ENCODE results near the gene FOXO1.

FOXO1 gene

DNA sequence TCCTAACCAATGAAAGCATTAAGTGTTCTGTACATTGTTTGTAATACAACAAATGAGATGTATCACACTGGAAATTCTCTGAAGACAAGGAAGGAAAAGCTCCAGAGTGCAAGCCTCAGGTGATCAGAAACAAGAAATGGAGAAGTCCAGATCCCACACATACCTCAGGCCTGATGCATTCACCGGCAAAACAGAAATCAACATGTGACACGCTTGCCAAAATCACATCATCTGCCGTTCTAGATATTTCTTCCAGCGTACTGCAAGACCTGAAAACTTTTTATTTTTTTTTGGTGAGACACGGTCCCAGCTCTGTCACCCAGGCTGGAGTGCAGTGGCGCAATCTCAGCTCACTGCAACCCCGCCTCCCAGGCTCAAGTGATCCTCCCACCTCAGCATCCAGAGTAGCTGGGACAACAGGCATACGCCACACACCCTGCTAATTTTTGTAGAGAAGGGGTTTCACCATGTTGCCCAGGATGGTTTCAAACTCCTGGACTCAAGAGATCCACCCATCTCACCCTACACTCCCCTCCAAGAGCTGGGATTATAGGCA lies 48.6 kb downstream of the FOXO1 start:
- DNase-seq = no peak
- no peak for TF ChIP-seq POLR2A (IDR thresholded peaks at IDR 0.05; ENCODE audit: low read length)
- no peak for TF ChIP-seq GATA1 (IDR thresholded peaks at IDR 0.05; ENCODE audit: low read depth, low read length)

DNA sequence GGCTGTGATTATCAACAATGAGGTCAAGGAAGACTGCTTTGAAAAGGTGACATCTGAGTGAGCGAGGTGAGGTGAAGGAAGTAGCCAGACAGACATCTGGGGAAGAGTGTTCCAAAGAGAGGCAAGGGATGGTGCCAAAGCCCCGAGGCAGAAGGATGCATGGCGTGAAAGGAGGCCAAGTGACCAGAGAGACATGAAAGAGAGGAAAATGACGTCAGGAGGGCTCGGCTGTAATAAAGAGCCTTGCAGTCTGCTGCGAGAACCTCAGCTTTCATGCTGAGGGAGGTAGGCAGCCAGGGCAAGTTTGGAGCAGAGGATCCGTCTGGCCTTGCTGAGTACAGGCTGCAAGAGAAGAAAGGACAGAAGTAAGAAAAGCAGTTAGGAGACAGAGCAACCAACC lies 50.8 kb downstream of the FOXO1 start:
- TF ChIP-seq GATA1 (IDR thresholded peaks at IDR 0.05; ENCODE audit: low read depth, low read length) (no peak), POLR2A (IDR thresholded peaks at IDR 0.05; ENCODE audit: low read length) (no peak)
- DNase-seq = no peak

DNA sequence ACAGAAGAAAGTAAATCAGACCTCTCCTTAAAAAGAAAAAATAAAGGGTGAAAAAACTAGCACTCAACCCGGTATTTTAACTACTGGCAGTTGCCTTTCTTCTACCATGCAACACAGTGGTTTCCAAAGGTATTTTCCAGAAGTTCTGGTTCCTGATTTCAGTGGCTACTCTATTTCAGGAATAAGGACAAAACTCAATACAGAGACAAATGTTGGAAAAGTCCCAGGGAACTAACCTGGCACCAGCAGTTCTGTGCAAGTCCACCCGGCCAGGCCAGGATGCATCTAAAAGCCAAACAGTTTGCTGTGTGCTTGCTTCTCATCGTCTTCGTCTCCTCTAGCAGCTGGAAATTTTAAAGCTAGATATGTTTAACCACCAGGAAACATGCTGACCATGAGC lies 52.5 kb downstream of the FOXO1 start:
- no peak for TF ChIP-seq POLR2A (IDR thresholded peaks at IDR 0.05; ENCODE audit: low read length)
- TF ChIP-seq GATA1 (IDR thresholded peaks at IDR 0.05; ENCODE audit: low read depth, low read length) = no peak
- DNase-seq = no peak

DNA sequence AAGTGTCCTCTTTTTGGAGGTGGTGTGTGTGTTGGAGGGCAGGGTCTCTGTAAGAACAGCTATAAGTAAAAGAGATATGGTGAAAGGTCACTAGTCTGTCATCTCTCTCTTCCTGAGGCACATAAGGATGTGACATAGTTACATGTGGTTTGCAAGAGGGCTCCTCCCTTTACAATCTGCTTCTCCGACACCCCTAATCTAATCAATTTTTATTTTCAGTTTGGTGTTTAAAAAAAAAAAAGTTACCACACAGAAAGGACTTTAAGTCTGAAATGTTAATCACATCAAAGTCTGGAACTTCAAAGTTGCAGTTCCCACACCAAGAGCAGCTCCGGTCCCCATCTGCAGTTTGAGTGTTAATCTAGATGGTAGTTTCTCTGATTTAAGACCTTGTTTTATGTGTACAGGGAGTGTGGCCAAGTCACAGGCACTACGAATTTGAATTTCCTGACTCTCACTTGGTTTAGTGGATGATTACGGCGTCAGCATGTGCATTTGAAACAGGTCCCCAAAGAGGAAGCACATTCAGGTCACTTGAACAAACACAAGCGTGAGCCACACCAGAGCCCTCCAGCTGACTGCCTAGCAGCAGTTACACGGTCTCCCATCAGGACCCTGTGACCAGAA lies 53.1 kb downstream of the FOXO1 start:
- TF ChIP-seq POLR2A (IDR thresholded peaks at IDR 0.05; ENCODE audit: low read length) = no peak
- no peak for TF ChIP-seq GATA1 (IDR thresholded peaks at IDR 0.05; ENCODE audit: low read depth, low read length)
- no peak for DNase-seq

DNA sequence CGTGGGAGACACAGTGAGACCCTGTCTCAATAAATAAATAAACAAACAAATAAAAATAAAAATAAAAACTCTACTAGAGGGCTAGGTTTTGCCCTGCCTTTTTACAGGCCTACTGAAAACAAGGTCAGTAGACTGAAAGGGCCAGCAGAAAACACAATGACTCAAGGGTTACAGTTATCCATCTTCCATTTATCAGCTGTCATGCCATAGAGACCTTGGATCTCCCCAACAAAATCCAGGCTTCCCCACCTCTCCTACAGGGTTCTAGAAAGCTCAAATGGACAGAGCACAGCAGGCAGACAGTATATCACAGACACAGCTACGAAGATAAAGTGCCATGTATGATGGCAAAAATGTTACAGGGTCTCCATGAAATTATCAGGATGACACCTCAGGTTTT lies 54.4 kb downstream of the FOXO1 start:
- no peak for TF ChIP-seq POLR2A (IDR thresholded peaks at IDR 0.05; ENCODE audit: low read length)
- TF ChIP-seq GATA1 (IDR thresholded peaks at IDR 0.05; ENCODE audit: low read depth, low read length) = no peak
- no peak for DNase-seq

DNA sequence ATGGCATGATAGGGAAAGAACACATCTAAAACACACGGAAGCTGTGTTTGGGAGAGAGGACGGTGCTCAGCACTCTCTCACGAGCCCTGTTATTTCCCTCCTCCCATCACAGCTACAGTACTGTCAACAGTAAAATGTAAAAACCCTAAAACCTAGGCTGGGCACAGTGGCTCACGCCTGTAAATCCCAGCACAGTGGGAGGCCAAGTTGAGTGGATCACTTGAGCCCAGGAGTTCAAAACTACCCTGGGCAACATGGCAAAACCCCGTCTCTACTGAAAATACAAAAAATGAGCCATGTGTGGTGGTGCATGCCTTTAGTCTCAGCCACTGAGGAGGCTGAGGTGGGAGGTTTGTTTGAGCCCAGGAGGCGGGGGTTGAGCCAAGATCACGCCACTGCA lies 54.8 kb downstream of the FOXO1 start:
- TF ChIP-seq POLR2A (IDR thresholded peaks at IDR 0.05; ENCODE audit: low read length) = no peak
- TF ChIP-seq GATA1 (IDR thresholded peaks at IDR 0.05; ENCODE audit: low read depth, low read length) = no peak
- DNase-seq = no peak

DNA sequence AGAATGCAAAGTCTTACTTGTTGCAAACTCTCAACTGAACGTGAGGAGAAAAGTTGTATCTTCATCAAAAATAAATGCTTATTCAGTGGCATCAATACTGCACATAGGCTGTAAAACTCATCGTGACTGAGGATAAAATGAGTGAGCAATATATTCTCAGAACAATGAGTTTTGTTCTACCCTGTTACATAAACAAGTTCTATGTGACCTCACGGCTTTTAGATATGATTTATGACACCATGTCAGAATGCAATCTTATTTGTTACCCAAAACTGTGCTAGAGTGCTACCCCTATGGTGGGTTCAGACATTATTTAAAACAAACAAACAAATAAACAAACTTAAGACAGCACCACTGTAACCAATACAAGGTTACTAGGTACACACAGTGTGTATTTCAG lies 55.4 kb downstream of the FOXO1 start:
- no peak for DNase-seq

DNA sequence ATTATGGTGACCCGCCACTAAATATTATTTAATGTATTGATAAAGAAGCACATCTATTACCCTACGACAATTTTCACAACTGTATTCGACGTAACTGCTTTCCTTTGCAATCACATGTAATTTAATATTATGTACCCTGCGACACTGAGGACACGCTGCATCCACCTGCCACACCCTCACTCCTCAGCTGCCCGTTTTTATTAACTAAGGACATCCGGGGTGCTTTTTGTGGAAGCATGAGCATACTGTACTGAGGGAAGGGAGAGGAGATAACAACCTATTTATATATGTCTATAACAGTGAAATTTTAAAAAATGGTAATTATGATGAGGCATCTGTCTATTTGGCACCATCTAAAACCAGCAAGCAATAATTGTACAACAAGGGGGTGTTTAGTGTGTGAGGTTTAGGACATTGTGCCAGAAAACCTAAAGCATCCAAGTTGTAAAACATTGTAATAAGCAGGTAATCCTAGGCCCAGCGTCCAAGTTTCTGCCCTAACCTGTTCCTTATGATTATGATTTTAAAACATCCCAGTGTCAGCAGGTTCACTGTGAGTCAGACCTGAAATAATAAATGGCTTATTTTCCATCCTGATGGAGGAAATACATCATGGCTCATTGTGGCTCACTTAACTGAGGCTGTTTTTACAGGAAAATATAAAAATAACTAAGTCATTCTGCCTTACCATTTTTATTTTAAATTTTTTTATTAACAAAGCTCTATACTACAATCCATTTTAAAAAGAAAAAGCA lies 56.3 kb downstream of the FOXO1 start:
- no peak for DNase-seq
- TF ChIP-seq GATA1 (IDR thresholded peaks at IDR 0.05; ENCODE audit: low read depth, low read length) (no peak), POLR2A (IDR thresholded peaks at IDR 0.05; ENCODE audit: low read length) (no peak)

More for the DNA sequence above, 55.4 kb downstream of the FOXO1 start:
- TF ChIP-seq GATA1 (IDR thresholded peaks at IDR 0.05; ENCODE audit: low read depth, low read length) (no peak), POLR2A (IDR thresholded peaks at IDR 0.05; ENCODE audit: low read length) (no peak)

DNA sequence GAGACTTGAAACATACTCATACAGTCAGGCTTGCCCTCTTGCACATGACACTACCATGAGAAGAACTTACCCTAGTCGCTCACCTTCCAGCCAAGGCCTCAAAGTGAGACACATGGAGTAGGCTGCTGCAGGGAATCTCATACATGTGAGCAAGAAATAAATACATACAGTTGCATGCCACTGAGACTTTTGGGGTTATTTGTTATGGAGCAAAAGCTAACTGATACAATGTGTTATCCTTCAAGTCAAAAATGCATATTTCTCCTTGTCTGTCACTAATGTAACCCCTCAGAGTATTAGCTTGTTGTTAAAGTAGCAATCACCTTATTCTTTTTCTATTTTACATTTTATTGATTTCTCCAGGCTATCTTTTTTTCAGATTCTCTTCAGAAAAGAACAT lies 58.1 kb downstream of the FOXO1 start:
- no peak for DNase-seq
- TF ChIP-seq POLR2A (IDR thresholded peaks at IDR 0.05; ENCODE audit: low read length) (no peak), GATA1 (IDR thresholded peaks at IDR 0.05; ENCODE audit: low read depth, low read length) (no peak)

DNA sequence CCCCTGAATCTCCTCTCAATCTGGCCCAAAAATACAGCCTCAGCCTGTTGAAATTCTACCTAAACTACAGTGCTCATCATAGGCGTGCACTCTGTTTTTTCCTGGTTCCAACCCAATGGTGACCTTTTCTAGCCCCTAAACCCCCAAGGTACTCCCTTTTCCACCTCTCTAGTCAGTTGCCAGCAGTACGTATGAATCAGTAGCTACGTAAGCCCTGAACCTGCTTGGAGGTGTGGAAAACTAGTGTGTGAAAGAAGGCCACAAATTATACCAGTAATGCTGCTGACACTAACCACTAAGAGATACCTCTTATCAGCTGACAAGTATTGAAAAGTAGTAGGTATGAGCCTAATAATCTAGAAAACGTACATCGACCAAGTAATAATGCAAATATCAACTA lies 60.9 kb downstream of the FOXO1 start:
- DNase-seq = no peak
- TF ChIP-seq POLR2A (IDR thresholded peaks at IDR 0.05; ENCODE audit: low read length) (no peak), GATA1 (IDR thresholded peaks at IDR 0.05; ENCODE audit: low read depth, low read length) (no peak)

DNA sequence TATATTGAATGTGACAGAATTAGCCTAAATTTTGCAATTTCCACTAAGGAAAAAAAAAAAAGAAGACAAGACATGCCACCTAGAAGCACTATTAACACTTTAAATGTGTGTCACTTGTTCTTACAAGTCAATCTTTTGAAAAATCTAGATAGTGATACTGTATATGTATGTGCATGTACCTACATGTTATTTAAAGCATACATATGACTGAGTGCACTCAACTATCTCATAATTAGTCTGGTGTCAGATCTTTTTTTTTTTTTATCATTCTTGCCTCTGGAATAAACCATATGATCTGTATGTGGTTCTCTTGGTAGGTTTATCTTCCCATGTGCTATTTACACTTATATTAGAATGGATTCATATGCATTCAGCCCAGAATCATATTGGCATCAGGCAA lies 62.3 kb downstream of the FOXO1 start:
- no peak for DNase-seq
- TF ChIP-seq GATA1 (IDR thresholded peaks at IDR 0.05; ENCODE audit: low read depth, low read length) (no peak), POLR2A (IDR thresholded peaks at IDR 0.05; ENCODE audit: low read length) (no peak)

DNA sequence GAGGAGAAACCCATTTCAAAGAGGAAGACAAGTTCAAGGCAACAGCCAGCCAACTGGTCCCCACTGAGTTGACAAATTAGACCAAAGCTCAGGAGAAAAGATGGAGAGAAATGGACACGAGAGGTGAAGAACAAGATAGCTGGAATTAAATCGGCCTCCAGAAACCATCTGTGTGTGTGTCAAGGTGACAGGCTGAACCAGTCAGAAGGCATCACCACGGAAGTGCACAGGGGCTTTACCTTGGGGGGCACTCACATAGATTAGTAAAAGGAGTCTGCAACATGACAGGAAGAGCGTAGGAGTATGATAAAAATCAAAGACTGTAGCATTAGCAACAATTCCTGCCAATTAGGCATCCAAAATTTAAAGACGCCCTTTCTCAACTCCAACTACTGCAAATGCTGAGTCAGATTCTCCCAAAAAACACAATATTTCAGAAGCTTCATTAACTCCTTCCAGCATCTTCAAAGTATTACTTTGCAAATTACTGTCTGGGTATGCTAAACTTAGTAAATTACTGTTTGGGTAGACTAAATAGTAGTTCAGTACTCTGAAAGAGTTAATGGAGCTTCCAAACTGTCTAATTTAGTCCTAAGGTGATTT lies 66.2 kb downstream of the FOXO1 start:
- no peak for DNase-seq
- TF ChIP-seq GATA1 (IDR thresholded peaks at IDR 0.05; ENCODE audit: low read depth, low read length) = no peak
- no peak for TF ChIP-seq POLR2A (IDR thresholded peaks at IDR 0.05; ENCODE audit: low read length)

DNA sequence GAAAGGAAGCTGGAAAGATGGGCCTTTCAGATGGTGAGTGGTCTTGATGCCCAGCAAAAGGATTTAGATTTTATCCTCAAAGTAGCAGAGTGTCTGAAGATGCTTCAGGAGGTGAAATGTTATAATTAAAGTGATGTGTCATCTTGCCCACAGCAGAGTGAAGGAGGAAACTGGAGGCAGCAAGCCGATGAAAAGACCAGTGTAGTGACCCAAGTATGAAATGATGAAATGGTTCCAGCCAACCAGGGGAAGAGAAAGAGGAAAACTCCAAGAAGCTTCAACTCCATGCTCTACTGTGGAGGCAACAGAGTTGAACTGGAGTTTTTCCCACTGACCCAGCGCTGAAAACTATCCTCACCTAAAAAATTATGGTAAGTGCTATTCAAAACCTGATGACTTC lies 66.7 kb downstream of the FOXO1 start:
- no peak for DNase-seq
- TF ChIP-seq POLR2A (IDR thresholded peaks at IDR 0.05; ENCODE audit: low read length) (no peak), GATA1 (IDR thresholded peaks at IDR 0.05; ENCODE audit: low read depth, low read length) (no peak)

DNA sequence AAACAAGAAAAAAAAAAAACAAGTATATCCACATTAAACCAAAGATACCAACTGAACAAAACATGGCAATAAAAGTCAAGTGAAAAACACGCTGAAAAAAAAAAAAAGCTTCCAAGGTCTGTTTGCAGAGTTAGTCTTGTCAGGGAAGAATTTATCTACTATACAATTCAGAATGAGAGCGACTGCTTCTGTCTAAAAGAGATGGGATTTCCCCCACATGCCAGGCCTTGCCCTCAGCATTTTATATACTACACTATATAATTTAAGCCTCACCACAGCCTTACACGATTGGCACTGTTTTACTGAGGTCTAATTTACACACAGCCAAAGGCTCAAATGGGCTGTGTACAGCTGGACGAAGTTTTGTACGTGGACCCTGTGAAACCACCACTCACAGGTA lies 67.3 kb downstream of the FOXO1 start:
- DNase-seq = no peak
- TF ChIP-seq POLR2A (IDR thresholded peaks at IDR 0.05; ENCODE audit: low read length) = no peak
- TF ChIP-seq GATA1 (IDR thresholded peaks at IDR 0.05; ENCODE audit: low read depth, low read length) = no peak
